HepG2 (cell line): ENCODE measurements around the gene JUND. TPM values are rescaled to one million over a fixed set of nuclear protein-coding genes. Genes with fewer than 3 reads are reported as not detected.

Experiments used
- ARID2 ChIP-seq: sonication (generic); formaldehyde crosslinking; IDR thresholded peaks from 2 replicates; pipeline ENCODE4 v1.8.1; 2022; ENCODE audit warnings: mild to moderate bottlenecking, missing genetic modification reagents, borderline replicate concordance
- E2F2 ChIP-seq: sonication (generic); formaldehyde crosslinking; IDR thresholded peaks from 2 replicates; pipeline ENCODE4 v1.4.0; 2020; ENCODE audit warnings: missing genetic modification reagents, borderline replicate concordance
- EP300 ChIP-seq, 3 experiments: sonication (generic) in 1 of 3; formaldehyde crosslinking in 1 of 3; IDR thresholded peaks; 2 replicates each; pipeline versions ENCODE4 v1.5.1 to v1.6.1; 2011 to 2020; ENCODE audit warnings: low read depth in 2 of 3, low read length in 2 of 3, borderline replicate concordance in 1 of 3, improper control_type of control experiment in 1 of 3, mild to moderate bottlenecking in 1 of 3, missing genetic modification reagents in 1 of 3, moderate library complexity in 1 of 3
- FOXA3 ChIP-seq: IDR thresholded peaks from 2 replicates; pipeline ENCODE4 v1.6.1; 2016; ENCODE audit warnings: missing genetic modification reagents, missing compliant biosample characterization
- GABPA ChIP-seq, 2 experiments: IDR thresholded peaks; 2 replicates each; pipeline ENCODE4 v1.6.1; 2011 to 2016; ENCODE audit warnings: low read depth in 2 of 2, low read length in 1 of 2, missing biosample characterization in 1 of 2, missing genetic modification characterization in 1 of 2
- GATAD1 ChIP-seq: IDR thresholded peaks from 2 replicates; pipeline ENCODE4 v1.6.1; 2016; ENCODE audit warnings: missing genetic modification reagents, missing compliant biosample characterization
- HOXD1 ChIP-seq: sonication (generic); formaldehyde crosslinking; IDR thresholded peaks from 2 replicates; pipeline ENCODE4 v1.5.0; 2020; ENCODE audit warnings: missing genetic modification reagents
- JUNB ChIP-seq: sonication (generic); formaldehyde crosslinking; IDR thresholded peaks from 2 replicates; pipeline ENCODE4 v1.8.0; 2022; ENCODE audit warnings: missing genetic modification reagents, mild to moderate bottlenecking, borderline replicate concordance
- LBX2 ChIP-seq: sonication (generic); formaldehyde crosslinking; IDR thresholded peaks from 2 replicates; pipeline ENCODE4 v1.5.0; 2020; ENCODE audit warnings: missing genetic modification reagents, mild to moderate bottlenecking, borderline replicate concordance
- SAP130 ChIP-seq: IDR thresholded peaks from 2 replicates; pipeline ENCODE4 v1.6.1; 2016; ENCODE audit warnings: low read depth
- ZBTB4 ChIP-seq: sonication (generic); formaldehyde crosslinking; IDR thresholded peaks from 2 replicates; pipeline ENCODE4 v1.4.0; 2020; ENCODE audit warnings: missing genetic modification reagents, mild to moderate bottlenecking, borderline replicate concordance
- ZFP36 ChIP-seq: fragments of 150-350 bp; IDR thresholded peaks from 2 replicates; pipeline ENCODE4 v1.6.1; 2018; ENCODE audit warnings: borderline replicate concordance, low read length, low read depth; ENCODE audit not compliant: partially characterized antibody
- ZFP62 ChIP-seq: sonication (generic); formaldehyde crosslinking; IDR thresholded peaks from 2 replicates; pipeline ENCODE4 v1.4.0; 2020; ENCODE audit warnings: missing genetic modification reagents
- ZNF18 ChIP-seq: sonication (generic); formaldehyde crosslinking; IDR thresholded peaks from 2 replicates; pipeline ENCODE4 v1.8.0; 2022; ENCODE audit warnings: mild to moderate bottlenecking, missing genetic modification reagents; ENCODE audit not compliant: insufficient replicate concordance
- ZNF430 ChIP-seq: sonication (generic); formaldehyde crosslinking; IDR thresholded peaks from 2 replicates; pipeline ENCODE4 v1.9.0; 2021; ENCODE audit warnings: mild to moderate bottlenecking, missing genetic modification reagents
- ZNF788 ChIP-seq: sonication (generic); formaldehyde crosslinking; IDR thresholded peaks from 2 replicates; pipeline ENCODE4 v1.5.0; 2020; ENCODE audit warnings: mild to moderate bottlenecking, missing genetic modification reagents, borderline replicate concordance
- ZSCAN20 ChIP-seq: sonication (generic); formaldehyde crosslinking; IDR thresholded peaks from 2 replicates; pipeline ENCODE4 v1.4.0; 2020; ENCODE audit warnings: missing genetic modification reagents, mild to moderate bottlenecking, borderline replicate concordance
- ZUFSP ChIP-seq: sonication (generic); formaldehyde crosslinking; IDR thresholded peaks from 2 replicates; pipeline ENCODE4 v1.9.0; 2021; ENCODE audit warnings: missing genetic modification reagents, mild to moderate bottlenecking, borderline replicate concordance
- polyA plus RNA-seq, 8 experiments: library from polyadenylated mRNA; depleted of rRNA in 3 of 8; stranded (reverse) in 7 of 8; unstranded in 1 of 8; fragments of >200 nt; fragmentation: Illumina TruSeq in 4 of 8; extraction: Trizol in 4 of 8; gene quantifications; 2 replicates each; pipeline versions ENCODE4 v1.2.1 to v1.2.3, GENCODE V29; 2011 to 2016; ENCODE audit warnings: low read depth in 4 of 8, missing spikeins in 1 of 8, mixed read lengths in 1 of 8; ENCODE audit not compliant: insufficient read depth in 1 of 8
- total RNA-seq, 5 experiments: library from RNA; depleted of rRNA; stranded (reverse); fragments of >200 nt; fragmentation: Illumina TruSeq; extraction: Trizol; gene quantifications; 2 replicates each; pipeline ENCODE4 v1.2.3, GENCODE V29; 2016; ENCODE audit warnings: low read depth in 1 of 5

JUND gene
- total and polyA plus RNA-seq, 2 of the 13 experiments (the other 11 are each of a cell fraction or from before 2014, with no cell fraction given): 41.2 to 59.8 TPM

GRCh38 chr19:18304458-18305310 lies 23.3 kb upstream of the JUND start (continued):
- TF ChIP-seq GABPA (IDR thresholded peaks at IDR 0.05; ENCODE audit: low read depth, low read length): no peak
- TF ChIP-seq GABPA (CRISPR knock-in tag; IDR thresholded peaks at IDR 0.05; ENCODE audit: low read depth): peak; percentile 76
- peak; percentile 84; the same call in 1 of the 2 replicates for TF ChIP-seq ARID2 (CRISPR knock-in tag)
- TF ChIP-seq ZNF788: peak; percentile 60; the same call in 1 of the 2 replicates
- TF ChIP-seq JUNB: peak; percentile 46; the same call in 1 of the 2 replicates
- TF ChIP-seq ZNF430 (CRISPR knock-in tag): peak; percentile 80
- no peak; the same call in 1 of the 2 replicates for TF ChIP-seq FOXA3 (CRISPR knock-in tag)
- TF ChIP-seq EP300 (IDR thresholded peaks at IDR 0.05; ENCODE audit: low read depth in 2 of 2, low read length in 2 of 2): peak in 1 of 2 experiments; percentile 35; a peak in 1 of 4 replicates
- no peak for TF ChIP-seq EP300 (CRISPR knock-in tag; IDR thresholded peaks at IDR 0.05; ENCODE audit: borderline replicate concordance)
- TF ChIP-seq GATAD1: peak; percentile 75
- TF ChIP-seq E2F2: no peak
- no peak for TF ChIP-seq LBX2 (CRISPR knock-in tag)
- no peak for TF ChIP-seq ZNF18 (CRISPR knock-in tag)
- peak; percentile 88 for TF ChIP-seq SAP130 (CRISPR knock-in tag)
- TF ChIP-seq ZBTB4 (CRISPR knock-in tag): no peak
- no peak for TF ChIP-seq ZSCAN20 (CRISPR knock-in tag)
- TF ChIP-seq ZFP36: no peak
- TF ChIP-seq ZUFSP (CRISPR knock-in tag): no peak
- no peak for TF ChIP-seq HOXD1
- no peak for TF ChIP-seq ZFP62
